GM19043 (cell line): Measurements from ENCODE around the gene SPACA6.
"Not testable (repeated sequence)": the region's sequence is repeated elsewhere in the genome, so short reads cannot be mapped to it uniquely, and the experiment has no call there.

Experiments
- ATAC-seq: cut with Tn5 transposase; IDR thresholded peaks from one replicate; pipeline ENCODE4 v1.9.1; 2021; ENCODE audit warnings: low read depth; ENCODE audit not compliant: unreplicated experiment

Gene SPACA6

DNA sequence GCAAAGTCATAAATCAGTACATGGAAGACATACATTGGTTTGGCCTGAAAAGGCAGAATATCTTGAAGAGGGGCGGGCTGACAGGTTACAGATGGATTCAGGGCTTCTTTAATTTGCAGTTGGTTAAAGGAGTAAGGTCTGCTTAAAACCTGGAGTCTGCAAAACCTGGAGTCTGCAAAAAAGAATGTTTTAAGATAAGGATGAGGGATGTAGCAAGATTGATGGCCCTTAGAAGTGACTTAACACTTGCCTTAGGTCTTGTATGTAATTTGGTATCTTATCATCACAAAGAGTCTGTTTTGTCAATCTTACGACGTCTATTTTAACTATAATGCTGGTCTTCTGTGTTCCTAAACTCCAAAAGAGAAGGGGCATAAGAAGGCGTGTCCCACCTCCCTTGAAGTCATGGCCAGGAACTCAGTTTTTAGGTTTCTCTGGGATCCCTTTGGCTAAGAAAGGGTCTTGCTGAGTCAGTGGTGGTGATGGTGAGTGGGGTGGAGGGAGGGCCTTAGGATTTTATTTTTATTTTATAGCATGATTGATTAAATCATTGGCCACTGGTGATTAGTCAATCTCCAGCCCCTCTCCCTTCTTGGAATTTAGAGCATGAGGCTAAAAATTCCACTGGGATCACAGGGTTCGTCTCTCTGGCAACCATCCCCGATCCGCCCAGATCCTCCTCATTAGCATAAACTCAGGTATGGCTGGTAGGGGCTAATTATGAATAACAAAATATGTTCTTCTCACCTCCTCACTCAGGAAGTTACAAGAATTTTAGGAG is 40.8 kb downstream of the SPACA6 start:
- no peak for ATAC-seq

DNA sequence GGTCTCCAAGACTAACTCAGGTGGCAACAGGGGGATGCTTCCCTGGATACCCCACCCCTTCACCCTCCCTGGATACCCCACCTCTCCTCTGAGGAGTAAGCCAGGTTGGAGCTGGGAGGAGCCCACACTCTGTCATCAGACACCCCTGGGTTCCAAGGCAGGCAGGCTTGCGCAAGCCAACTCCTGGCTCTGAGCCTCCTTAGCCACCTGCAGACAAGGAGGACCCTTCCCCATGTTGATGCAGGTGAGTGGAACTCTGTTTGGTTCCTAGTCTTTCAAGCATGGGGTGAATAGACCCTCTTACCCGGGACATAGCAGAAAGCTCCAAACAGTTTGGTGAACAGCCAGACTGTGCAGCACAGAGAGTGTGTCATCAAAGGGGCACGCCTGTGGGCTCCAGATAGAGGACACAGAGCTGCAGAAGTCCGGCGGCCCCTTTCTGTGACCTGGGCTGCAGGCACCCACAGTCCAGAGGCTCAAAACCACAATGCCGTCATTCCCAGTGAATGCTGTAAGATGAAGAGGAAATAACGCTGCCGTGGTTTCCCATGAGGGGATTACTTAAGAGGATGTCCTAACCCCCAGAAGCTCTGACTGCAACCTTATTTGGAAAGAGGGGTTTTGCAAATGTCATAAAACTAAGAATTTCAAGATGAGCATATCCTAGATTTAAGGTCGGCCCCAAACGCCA is 42.8 kb downstream of the SPACA6 start:
- no peak for ATAC-seq

DNA sequence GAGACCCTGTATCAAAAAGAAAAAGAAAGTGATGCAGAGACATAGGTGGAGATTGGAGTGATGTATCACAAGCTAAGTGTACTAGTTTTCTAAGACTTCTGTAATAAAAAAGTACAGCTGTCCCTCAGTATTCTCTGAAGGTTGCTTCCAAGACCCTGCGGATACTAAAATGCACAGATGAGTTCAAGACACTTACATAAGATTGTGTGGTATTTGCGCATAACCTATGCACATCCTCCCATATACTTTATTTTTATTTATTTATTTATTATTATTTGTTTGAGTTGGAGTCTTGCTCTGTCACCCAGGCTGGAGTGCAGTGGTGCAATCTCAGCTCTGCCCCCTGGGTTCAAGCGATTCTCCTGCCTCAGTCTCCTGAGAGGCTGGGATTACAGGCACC is 44.3 kb downstream of the SPACA6 start:
- ATAC-seq = no peak

DNA sequence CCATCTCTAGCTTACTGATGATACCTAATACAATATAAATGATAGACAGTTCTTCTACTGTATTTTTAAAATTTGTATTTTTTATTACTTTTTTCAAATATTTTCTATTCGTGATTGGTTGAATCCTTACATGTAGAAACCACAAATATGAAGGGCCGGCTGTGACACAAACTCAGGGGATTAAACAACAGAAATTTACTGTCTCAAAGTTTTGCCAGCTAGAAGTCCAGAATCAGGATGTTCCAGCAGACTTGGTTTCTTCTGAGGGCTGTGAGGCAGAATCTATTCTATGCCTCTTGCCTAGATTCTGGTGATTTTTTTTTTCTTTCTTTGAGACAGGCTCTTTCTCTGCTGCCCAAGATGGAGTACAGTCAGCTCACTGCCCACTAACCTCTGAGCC is 44.8 kb downstream of the SPACA6 start:
- ATAC-seq = no peak

DNA sequence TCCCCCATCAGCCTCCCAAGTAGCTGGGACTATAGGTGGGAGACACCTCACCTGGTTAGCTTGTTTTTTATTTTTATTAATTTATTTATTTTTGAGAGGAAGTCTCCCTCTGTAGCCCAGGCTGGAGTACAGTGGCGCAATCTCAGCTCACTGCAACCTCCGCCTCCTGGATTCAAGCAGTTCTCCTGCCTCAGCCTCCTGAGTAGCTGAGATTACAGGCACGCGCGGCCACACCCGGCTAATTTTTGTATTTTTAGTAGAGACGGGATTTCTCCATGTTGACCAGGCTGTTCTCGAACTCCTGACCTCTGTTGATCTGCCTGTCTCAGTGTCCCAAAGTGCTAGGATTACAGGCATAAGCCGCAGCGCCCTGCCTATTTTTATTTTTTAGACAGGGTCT is 45.4 kb downstream of the SPACA6 start:
- ATAC-seq = not testable (repeated sequence)

DNA sequence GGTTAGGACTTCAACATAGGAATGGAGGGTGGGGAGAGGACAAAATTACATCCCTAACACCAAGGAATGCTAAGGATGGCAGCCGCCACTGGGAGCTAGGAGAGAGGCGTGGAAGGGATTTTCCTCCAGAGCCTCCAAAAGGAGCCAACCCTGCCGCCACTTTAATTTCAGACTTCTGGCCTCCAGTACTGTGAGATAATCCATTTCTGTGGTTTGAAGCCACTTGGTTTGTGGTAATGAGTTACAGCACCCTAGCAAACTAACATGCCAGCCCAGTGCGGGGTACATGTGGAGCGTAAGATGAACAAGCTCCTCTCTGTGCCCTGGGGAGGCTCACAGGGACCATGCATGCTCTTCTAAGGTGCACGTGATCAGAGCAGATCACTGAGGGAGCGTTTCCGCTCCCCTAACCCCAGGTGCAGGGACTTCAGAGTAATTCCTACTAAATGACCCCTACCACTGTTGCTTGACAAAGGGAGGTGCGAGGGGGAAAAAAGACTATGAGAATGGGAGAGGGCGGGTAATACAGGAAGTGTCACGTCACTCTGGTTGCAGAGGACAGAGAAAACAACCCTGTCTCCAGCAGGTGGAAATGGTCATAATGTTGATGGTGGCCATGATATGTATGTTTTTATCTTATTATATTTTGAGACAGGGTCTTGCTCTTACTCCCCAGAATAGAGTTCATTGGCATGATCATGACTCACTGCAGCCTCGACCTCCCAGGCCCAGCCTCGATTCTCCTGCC is 46.5 kb downstream of the SPACA6 start:
- no peak for ATAC-seq

DNA sequence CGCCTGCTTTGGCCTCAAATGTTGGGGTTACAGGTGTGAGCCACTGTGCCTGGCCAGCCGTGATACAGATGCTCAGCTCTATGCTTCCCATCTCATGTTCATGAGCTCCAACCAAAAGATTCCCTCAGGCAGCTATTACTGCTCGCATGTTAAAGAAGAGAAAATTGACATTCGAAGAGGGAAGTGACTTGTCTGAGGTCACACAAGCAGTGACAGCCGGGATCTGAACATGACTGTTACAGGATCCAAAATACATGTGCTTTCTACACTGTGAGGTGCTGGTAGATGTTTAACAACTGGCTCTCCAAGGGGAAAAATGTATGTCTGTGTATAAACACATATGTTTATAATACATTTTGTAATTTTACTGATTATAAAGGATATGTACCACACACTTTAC is 47.2 kb downstream of the SPACA6 start:
- no peak for ATAC-seq

DNA sequence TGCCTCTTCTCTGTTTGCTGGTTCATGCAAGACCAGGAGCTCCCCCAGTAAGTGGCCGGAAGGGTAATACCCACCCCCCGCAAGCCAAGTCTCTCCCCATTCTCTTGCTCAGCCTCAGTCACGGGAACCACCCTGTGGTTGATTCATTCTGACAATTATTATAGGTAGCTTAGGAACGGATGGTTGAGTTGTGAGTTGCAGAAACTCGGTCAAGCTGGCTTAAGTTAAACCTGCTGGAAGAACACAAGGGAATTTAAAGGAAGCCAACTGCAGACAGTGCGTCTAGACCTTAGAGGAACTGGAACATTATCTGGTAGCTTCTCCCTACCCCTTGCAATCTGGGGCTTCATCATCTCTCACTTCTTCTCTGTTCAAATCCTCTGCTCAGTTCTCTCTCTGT is 49.7 kb downstream of the SPACA6 start:
- no peak for ATAC-seq

DNA sequence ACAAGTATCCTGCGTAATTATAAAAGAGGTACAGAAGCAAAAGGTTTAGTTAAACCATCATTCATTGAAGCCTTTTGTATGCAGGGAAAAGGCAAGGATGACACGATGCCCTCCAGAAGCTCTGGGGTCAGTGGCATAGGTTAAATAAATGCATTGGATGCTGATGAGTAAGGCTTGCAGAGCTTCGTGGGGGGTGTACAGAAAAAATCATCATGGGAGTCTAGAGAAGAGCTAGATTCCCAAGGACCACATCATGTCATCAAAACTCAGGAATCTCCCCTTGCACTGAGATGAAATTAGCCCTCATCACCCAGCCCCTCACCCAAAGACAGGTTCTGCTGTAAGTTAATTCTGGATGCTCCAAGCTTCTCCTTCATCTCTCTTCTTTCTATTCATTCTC is 50.3 kb downstream of the SPACA6 start:
- no peak for ATAC-seq

DNA sequence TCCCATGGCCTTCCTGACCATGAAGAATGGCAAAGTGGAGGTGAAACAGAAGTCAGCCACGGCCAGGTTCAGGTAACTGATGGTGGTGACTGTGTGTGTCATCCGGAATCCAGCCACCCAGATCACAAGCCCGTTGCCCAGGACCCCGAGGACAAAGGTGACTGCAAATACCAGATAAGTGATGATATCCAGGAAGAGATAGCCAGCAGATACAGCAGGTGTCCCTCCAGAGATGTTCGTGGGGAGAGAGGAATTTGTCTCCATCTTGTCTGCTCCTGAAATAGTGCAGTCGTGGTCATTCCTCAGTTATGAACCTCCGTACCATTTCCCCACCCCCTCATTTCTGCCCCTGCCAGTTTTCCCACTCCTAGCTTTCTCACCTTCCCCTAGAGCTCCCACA is 53.6 kb downstream of the SPACA6 start:
- no peak for ATAC-seq

DNA sequence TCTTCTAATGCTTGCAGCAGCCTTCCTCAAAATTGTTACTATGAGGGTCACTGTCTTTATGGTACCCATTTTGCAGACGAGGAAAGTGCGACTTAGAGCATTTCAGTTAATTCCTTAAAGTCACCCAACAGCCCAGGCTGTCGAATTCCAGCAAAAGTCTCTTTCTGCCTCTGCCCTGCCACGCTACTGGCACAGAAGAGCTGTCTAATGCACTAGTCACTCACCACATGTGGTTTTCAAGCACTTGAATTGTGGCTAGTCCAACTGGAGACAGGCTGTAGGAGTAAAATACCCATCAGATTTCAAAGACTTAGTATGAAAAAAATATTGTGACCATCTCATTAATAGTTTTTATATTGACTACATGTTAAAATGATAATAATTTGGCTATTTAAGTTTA is 56.8 kb downstream of the SPACA6 start:
- no peak for ATAC-seq

DNA sequence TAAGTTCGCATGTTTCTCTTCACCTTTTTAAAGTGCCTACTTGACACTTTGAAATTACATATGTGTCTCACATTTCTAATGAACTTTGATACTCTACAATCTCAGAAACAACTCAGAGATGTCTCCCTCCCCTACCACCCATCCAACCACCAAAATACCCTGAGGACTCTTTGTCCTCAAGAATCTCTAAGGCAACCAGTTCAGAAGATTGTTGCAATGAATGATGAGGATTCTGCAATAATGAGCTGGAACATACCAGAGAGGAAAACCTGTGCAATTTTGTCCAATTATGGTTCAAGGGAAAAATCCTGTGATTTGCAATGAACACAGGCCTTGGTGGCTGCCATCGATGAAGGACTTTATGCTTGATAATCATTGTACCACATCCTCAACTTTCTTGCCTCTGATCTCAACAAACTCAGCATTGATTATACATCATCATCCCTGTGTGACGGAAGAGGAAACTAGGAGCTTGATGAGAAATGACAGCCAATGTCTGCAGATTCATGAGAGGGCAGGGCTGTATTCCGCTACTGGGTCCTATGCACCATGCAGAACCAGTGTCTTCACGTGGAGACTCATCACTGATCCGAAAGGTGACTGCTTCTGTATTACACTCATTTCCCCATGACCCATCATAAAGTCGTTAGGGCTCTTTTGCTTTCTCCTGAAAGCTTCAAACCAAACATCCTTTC is 57.4 kb downstream of the SPACA6 start:
- no peak for ATAC-seq

DNA sequence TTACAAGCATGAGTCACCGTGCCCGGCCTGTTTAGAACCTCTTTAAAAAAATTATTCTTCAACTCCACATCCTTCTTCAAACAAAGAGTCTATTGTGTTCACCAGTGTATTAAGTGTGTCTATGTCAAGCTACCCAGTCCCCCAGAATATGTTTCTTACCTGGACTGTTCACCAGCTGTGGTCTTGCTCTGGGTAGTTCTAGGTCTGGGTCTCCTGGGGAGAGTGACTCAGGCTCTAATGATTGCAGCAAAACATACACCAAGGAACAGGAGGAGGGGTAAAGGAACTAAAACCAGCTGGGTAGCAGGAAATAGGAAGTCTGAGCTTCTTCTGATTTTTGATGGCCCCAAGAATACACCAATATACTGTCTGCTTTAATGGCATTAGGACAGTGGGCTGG is 58.5 kb downstream of the SPACA6 start, which contains the start of gene FPR1:
FPR1 (minus strand) TSS at position 224 of the 400 bp plus-strand sequence. CDS start 4,884 bp downstream, outside the sequence.
- ATAC-seq = no peak

DNA sequence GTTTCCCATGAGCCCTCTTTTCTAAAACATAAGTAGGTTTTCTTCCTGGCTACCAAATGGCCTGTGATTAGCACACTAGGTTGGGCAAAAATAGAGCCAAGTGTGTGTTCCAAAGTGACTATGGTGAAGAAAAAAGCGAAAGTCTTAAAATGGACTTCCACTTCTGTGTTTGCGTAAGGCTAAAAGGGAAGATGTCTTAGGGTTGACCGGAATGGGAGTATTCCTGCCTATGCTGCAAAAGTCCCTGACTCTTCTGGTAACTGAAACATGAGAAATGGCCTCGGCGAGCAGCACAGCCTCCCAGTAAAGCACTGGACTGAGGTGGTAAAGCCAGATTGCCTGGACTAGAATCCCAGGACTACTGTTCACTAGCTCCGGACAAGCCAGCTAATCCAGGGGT is 61.0 kb downstream of the SPACA6 start:
- no peak for ATAC-seq

DNA sequence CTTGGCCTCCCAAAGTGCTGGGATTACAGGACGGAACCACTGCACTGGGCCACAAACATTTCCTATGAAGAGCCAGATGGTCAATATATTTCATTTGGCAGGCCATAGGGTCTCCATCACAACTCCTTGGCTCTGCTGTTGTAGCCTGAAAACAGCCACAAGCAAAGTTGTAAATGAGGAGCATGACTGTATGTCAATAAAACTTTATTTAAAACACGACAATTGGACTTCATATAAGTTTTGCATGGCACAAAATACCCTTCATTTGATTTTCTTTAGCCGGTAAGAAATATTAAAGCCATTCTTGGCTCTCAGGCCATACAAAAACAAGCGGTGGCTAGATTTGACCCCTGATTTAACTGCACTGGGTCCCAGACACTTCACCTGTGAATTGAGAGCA is 61.6 kb downstream of the SPACA6 start:
- no peak for ATAC-seq
